Measurements from ENCODE around the gene ZNF791. TPM values are rescaled to one million over a fixed set of nuclear protein-coding genes. Genes with fewer than 3 reads are reported as not detected.

Gene ZNF791
- total and polyA plus RNA-seq, 2 experiments from 2014 or later: 12.2 to 15.3 TPM

DNA sequence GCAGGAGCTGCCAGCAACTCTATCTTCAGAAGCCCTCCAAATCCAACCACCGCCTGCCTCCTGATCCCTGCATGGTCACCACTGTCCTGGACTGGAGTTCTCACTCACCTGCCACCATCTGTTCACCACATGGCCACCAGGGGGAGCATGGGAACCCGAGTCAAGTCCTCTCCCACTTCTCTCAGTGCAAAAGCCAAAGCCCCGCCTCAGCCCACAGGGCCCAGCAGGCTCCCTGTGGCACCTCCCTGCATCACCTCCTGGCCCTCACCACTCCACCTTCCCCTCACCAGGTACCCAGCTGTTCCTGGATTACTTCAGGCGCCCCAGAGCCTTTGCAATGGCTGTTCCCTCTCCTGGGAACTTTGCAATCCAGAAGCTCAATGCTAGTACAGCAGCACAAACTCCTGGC is 65.7 kb downstream of the ZNF791 start:
- H3K27me3 Mint-ChIP-seq (ENCODE audit: insufficient read depth, low read depth, poor library complexity): peaks cover 33% of the 10 kb centered on the region
- H3K9me2 ChIP-seq (ENCODE audit: insufficient read depth): no peaks in the 10 kb centered on the region
- no peaks in the 10 kb centered on the region for H3K4me1 ChIP-seq (ENCODE audit: insufficient read depth)
- no peaks in the 10 kb centered on the region for H3K27me3 ChIP-seq (ENCODE audit: insufficient read depth)
- H3K27ac ChIP-seq (ENCODE audit: low read depth): no peak overlapping the region
- no peak overlapping the region for H3K4me3 ChIP-seq
- H2AFZ ChIP-seq: no peak overlapping the region
- DNase-seq (ENCODE audit: low spot score) (peak; percentile 96), ATAC-seq (peak; percentile 61)
- peaks cover 13% of the 10 kb centered on the region for H4K20me1 ChIP-seq (replicated peaks; ENCODE audit: insufficient read depth)
- H3K4me2 ChIP-seq: no peak overlapping the region
- TF ChIP-seq NANOG (IDR thresholded peaks at IDR 0.05; ENCODE audit: borderline replicate concordance): no peak
- no peak for TF ChIP-seq POLR2AphosphoS5 (IDR thresholded peaks at IDR 0.05; ENCODE audit: low read depth)
- TF ChIP-seq, protein P1, sequence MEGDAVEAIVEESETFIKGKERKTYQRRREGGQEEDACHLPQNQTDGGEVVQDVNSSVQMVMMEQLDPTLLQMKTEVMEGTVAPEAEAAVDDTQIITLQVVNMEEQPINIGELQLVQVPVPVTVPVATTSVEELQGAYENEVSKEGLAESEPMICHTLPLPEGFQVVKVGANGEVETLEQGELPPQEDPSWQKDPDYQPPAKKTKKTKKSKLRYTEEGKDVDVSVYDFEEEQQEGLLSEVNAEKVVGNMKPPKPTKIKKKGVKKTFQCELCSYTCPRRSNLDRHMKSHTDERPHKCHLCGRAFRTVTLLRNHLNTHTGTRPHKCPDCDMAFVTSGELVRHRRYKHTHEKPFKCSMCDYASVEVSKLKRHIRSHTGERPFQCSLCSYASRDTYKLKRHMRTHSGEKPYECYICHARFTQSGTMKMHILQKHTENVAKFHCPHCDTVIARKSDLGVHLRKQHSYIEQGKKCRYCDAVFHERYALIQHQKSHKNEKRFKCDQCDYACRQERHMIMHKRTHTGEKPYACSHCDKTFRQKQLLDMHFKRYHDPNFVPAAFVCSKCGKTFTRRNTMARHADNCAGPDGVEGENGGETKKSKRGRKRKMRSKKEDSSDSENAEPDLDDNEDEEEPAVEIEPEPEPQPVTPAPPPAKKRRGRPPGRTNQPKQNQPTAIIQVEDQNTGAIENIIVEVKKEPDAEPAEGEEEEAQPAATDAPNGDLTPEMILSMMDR (conservative IDR thresholded peaks at IDR 0.05; ENCODE audit: low read depth in 2 of 2): peak; percentile 84 to 92
- H3K27ac Mint-ChIP-seq: peak overlapping the region; percentile 77
- H3K36me3 ChIP-seq (ENCODE audit: insufficient read depth): peaks cover 31% of the 10 kb centered on the region; the same call in 1 of the 2 replicates
- H3K4me3 Mint-ChIP-seq: no peak overlapping the region
- peaks cover 9% of the 10 kb centered on the region for H3K79me2 ChIP-seq (replicated peaks; ENCODE audit: insufficient read depth)
- peaks cover 82% of the 10 kb centered on the region for H3K36me3 Mint-ChIP-seq (ENCODE audit: low read depth)
- peaks cover 2% of the 10 kb centered on the region for H3K4me1 Mint-ChIP-seq
- peaks cover 35% of the 10 kb centered on the region for H3F3A ChIP-seq (replicated peaks; ENCODE audit: low read depth)
- H3K9me3 Mint-ChIP-seq: peaks cover 4% of the 10 kb centered on the region; the same call in 2 of the 3 replicates

DNA sequence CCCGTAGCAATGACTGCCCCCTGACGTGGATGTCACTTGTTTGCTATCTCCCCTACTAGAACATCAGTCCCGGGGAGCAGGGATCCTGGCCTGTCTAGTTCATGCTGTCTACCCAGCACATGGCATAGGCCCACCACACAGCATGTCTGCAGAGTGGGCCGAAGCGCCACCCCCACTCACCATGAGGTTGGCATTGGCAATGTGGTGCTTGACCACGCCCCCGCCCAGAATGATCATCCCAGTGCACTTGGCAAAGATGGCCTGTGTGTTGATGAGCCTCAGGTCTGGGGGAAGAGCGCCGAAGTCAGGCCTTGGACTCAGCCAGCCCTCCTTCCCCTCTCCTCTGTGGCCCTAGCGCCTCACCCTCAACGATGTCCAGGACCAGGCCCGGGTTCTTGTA is 66.2 kb downstream of the ZNF791 start:
- H2AFZ ChIP-seq: no peak overlapping the region
- peaks cover 2% of the 10 kb centered on the region for H3K4me1 Mint-ChIP-seq
- DNase-seq (ENCODE audit: low spot score): no peak
- H3K4me1 ChIP-seq (ENCODE audit: insufficient read depth): no peaks in the 10 kb centered on the region
- peaks cover 35% of the 10 kb centered on the region for H3K27me3 Mint-ChIP-seq (ENCODE audit: insufficient read depth, low read depth, poor library complexity)
- no peak overlapping the region for H3K4me3 Mint-ChIP-seq
- no peak overlapping the region for H3K4me2 ChIP-seq
- peaks cover 13% of the 10 kb centered on the region for H4K20me1 ChIP-seq (replicated peaks; ENCODE audit: insufficient read depth)
- peaks cover 80% of the 10 kb centered on the region for H3K36me3 Mint-ChIP-seq (ENCODE audit: low read depth)
- H3K9me3 Mint-ChIP-seq: peaks cover 4% of the 10 kb centered on the region; the same call in 2 of the 3 replicates
- H3K9me2 ChIP-seq (ENCODE audit: insufficient read depth): no peaks in the 10 kb centered on the region
- no peak for ATAC-seq
- H3K27me3 ChIP-seq (ENCODE audit: insufficient read depth): no peaks in the 10 kb centered on the region
- peak overlapping the region; percentile 77; the same call in 1 of the 2 replicates for H3K27ac Mint-ChIP-seq
- no peak overlapping the region for H3K27ac ChIP-seq (ENCODE audit: low read depth)
- no peak overlapping the region for H3K4me3 ChIP-seq
- H3K36me3 ChIP-seq (ENCODE audit: insufficient read depth): peaks cover 31% of the 10 kb centered on the region; the same call in 1 of the 2 replicates
- peaks cover 9% of the 10 kb centered on the region for H3K79me2 ChIP-seq (replicated peaks; ENCODE audit: insufficient read depth)
- H3F3A ChIP-seq (replicated peaks; ENCODE audit: low read depth): peaks cover 31% of the 10 kb centered on the region
- no peak for TF ChIP-seq ZNF114 (CRISPR knock-in tag; IDR thresholded peaks at IDR 0.05)
- TF ChIP-seq, protein P2, sequence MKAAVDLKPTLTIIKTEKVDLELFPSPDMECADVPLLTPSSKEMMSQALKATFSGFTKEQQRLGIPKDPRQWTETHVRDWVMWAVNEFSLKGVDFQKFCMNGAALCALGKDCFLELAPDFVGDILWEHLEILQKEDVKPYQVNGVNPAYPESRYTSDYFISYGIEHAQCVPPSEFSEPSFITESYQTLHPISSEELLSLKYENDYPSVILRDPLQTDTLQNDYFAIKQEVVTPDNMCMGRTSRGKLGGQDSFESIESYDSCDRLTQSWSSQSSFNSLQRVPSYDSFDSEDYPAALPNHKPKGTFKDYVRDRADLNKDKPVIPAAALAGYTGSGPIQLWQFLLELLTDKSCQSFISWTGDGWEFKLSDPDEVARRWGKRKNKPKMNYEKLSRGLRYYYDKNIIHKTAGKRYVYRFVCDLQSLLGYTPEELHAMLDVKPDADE (IDR thresholded peaks at IDR 0.05): no peak
- no peak for TF ChIP-seq EZH2 (IDR thresholded peaks at IDR 0.05; ENCODE audit: low read depth, unreplicated experiment)
- TF ChIP-seq ZNF331 (CRISPR knock-in tag; IDR thresholded peaks at IDR 0.05; ENCODE audit: low read depth): no peak
- TF ChIP-seq POLR2AphosphoS5 (IDR thresholded peaks at IDR 0.05; ENCODE audit: low read depth): no peak
- TF ChIP-seq CREB1 (CRISPR knock-in tag; IDR thresholded peaks at IDR 0.05; ENCODE audit: low read depth): no peak
- TF ChIP-seq, protein P1 (conservative IDR thresholded peaks at IDR 0.05; ENCODE audit: low read depth in 2 of 2): no peak
- TF ChIP-seq JUNB (IDR thresholded peaks at IDR 0.05; ENCODE audit: unreplicated experiment): no peak
- no peak for TF ChIP-seq EZH2phosphoT487 (IDR thresholded peaks at IDR 0.05; ENCODE audit: unreplicated experiment)
- TF ChIP-seq STAT1 (IDR thresholded peaks at IDR 0.05; ENCODE audit: unreplicated experiment): no peak

All from GM23338 (cell line).